Kidney epithelial cell (primary cell): ENCODE results near the gene CERS5. TPM values are rescaled to one million over a fixed set of nuclear protein-coding genes. Genes with fewer than 3 reads are reported as not detected.

Experiments used
- DNase-seq: peaks from one replicate; pipeline ENCODE4 v3.0.0-alpha.2; 2010; ENCODE audit warnings: low read depth
- H3K27me3 ChIP-seq: 2 replicates; pipeline ENCODE4 v1.6.0; 2011; ENCODE audit warnings: low read length; ENCODE audit not compliant: control insufficient read depth, insufficient read depth
- H3K36me3 ChIP-seq: 2 replicates; pipeline ENCODE4 v1.5.1; 2011; ENCODE audit warnings: low read length; ENCODE audit not compliant: control insufficient read depth, insufficient read depth
- H3K4me3 ChIP-seq: 2 replicates; pipeline ENCODE4 v1.5.1; 2011; ENCODE audit warnings: low read depth, mild to moderate bottlenecking, control low read depth, low read length
- total RNA-seq: library from RNA; depleted of rRNA; stranded (reverse); fragments of >200 nt; gene quantifications from 2 replicates; pipeline ENCODE4 v1.2.3, GENCODE V29; 2015
- TF ChIP-seq, protein P1 (sequence below): IDR thresholded peaks from 2 replicates; pipeline ENCODE4 v1.5.1; 2011; ENCODE audit warnings: mild to moderate bottlenecking, moderate library complexity, low read length, control low read depth, inconsistent platforms; ENCODE audit not compliant: insufficient read depth, poor library complexity, severe bottlenecking

Gene CERS5
- total RNA-seq, 1 donor from 2014 or later: 40.9 TPM

DNA sequence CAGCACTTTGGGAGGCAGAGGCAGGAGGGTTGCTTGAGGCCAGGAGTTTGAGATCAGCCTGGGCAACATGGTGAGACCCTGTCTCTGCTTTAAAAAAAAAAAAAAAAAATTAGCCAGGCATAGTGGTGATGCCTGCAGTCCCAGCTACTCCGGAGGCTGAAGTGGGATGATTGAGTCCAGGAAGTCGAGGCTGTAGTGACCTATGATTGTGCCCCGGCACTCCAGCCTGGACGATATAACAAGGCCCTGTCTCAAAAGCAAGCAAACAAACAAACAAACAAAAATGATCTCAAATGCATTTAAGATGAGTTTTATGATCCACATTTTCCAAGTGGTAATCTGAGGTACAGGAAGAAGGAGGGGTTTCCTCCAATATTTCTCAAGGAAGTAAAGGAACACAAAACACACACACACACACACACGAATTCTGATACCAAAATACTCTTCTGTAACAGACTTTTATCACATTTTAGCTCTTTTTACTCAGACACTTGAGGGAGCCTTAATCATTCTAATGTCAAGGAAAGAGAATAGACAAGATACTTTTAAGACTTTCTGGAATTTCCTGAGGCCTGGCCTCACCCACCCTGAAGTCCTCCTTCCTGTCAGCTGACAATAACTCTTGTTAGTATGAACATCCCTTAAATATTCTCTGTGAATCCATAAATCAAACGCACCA lies 44.4 kb upstream of the CERS5 start:
- Histone ChIP-seq H3K4me3 (no peak overlapping the region), H3K27me3 (no peaks in the 10 kb centered on the region), H3K36me3 (no peaks in the 10 kb centered on the region)
- TF ChIP-seq, protein P1, sequence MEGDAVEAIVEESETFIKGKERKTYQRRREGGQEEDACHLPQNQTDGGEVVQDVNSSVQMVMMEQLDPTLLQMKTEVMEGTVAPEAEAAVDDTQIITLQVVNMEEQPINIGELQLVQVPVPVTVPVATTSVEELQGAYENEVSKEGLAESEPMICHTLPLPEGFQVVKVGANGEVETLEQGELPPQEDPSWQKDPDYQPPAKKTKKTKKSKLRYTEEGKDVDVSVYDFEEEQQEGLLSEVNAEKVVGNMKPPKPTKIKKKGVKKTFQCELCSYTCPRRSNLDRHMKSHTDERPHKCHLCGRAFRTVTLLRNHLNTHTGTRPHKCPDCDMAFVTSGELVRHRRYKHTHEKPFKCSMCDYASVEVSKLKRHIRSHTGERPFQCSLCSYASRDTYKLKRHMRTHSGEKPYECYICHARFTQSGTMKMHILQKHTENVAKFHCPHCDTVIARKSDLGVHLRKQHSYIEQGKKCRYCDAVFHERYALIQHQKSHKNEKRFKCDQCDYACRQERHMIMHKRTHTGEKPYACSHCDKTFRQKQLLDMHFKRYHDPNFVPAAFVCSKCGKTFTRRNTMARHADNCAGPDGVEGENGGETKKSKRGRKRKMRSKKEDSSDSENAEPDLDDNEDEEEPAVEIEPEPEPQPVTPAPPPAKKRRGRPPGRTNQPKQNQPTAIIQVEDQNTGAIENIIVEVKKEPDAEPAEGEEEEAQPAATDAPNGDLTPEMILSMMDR: no peak
- no peak for DNase-seq

DNA sequence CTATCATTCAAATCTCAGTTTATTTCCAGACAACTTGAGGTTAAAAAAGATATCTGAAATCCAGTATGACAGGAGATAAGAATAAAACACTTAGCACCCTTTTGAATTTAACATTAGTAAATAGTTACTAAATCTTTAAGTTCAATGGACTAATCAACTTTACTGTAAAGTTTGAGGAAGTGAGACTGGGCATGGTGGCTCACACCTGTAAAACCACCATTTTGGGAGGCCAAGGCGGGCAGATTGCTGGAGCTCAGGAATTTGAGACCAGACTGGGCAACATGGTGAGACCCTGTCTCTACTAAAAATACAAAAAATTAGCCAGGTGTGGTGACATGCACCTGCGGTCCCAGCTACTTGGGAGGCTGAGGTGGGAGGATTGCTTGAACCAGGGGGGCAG lies 40.3 kb upstream of the CERS5 start:
- TF ChIP-seq, protein P1: no peak
- no peak for DNase-seq
- Histone ChIP-seq H3K27me3 (no peaks in the 10 kb centered on the region), H3K4me3 (no peak overlapping the region), H3K36me3 (no peaks in the 10 kb centered on the region)

DNA sequence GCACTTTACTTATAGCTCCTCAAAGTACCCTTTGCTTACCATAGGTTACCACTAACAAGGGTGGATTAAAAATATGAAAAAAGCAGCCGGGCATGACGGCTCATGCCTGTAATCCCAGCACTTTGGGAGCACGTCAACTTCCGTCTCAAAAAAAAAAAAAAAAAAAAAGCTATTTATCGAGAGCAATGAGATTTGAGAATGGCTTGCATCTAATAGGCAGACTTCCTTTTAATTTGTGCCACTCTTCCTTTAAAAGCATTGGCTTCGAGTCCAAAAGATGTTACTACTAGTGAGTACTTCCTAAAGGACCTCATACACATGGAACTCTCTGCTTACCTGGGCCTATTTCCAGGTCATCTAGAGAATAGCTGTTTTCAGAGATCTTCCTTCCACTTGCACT lies 38.5 kb upstream of the CERS5 start:
- H3K27me3 ChIP-seq: no peaks in the 10 kb centered on the region
- no peak for DNase-seq
- no peak overlapping the region for H3K4me3 ChIP-seq
- no peaks in the 10 kb centered on the region for H3K36me3 ChIP-seq
- TF ChIP-seq, protein P1: no peak

DNA sequence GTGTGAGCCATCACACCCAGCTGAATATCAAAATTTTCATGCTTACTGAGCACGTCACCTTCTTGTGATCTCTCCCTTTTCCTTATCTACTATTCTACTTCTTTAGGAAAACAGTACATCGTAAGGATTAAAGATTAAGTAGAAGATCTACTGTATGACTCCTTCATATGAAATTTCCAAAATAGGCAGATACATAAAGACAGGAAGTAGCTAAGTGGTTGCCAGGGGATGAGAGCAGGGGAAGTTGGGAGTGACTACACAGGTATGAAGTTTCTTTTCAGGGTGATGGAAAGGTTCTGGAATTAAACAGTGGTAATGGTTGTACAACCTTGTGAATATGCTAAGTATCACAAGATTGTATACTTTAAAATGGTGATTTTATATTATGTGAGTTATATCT lies 36.5 kb upstream of the CERS5 start:
- TF ChIP-seq, protein P1: no peak
- Histone ChIP-seq H3K36me3 (no peaks in the 10 kb centered on the region), H3K27me3 (no peaks in the 10 kb centered on the region), H3K4me3 (no peak overlapping the region)
- no peak for DNase-seq

DNA sequence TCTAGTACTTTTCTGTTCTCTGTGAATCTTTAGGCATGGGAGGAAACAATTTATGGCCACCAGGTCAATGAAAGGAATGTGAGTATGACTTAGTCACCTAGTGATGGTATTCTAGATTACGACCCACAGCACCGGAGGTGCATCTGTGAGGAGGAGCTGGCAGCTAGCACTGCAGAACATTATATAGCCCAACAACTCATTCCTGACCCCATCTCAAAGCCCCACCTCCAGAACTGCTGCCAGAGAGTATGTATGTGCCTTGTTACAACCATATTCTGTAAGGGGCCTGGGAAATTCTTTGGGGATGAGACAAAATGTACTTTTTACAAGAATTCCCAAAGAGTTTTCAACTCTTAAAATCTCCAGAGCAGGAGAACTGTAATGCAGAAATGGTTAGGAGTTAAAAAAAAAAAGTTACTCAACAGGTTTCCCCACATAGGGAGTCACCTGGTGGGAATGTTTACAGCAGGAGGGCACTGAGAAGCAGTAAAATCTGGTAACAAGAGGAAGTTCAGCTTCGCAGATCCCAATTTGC lies 34.9 kb upstream of the CERS5 start:
- DNase-seq: peak; percentile 80
- Histone ChIP-seq H3K4me3 (no peak overlapping the region), H3K27me3 (no peaks in the 10 kb centered on the region), H3K36me3 (no peaks in the 10 kb centered on the region)
- TF ChIP-seq, protein P1: no peak
